Transverse colon (tissue), 4 donors: Measurements from ENCODE around the gene NDUFS3.
"Not testable (repeated sequence)": the region's sequence is repeated elsewhere in the genome, so short reads cannot be mapped to it uniquely, and the experiment has no call there.

Experiments used
- CTCF ChIP-seq, 5 experiments: fragments of 200-600 bp in 3 of 5; fragments of 450-650 bp in 2 of 5; sonication (generic) in 3 of 5; IDR thresholded peaks; 1 replicate in 2 of 5; 2 replicates in 3 of 5; pipeline ENCODE4 v1.5.1; 2016 to 2017; ENCODE audit warnings: antibody characterized with exemption in 5 of 5, inconsistent platforms in 3 of 5, mild to moderate bottlenecking in 2 of 5, moderate library complexity in 1 of 5
- EP300 ChIP-seq: sonication (generic); formaldehyde crosslinking; IDR thresholded peaks from one replicate; pipeline ENCODE4 v1.6.1; 2017; ENCODE audit warnings: antibody characterized with exemption, low read depth
- POLR2A ChIP-seq: fragments of 450-650 bp; IDR thresholded peaks from one replicate; pipeline ENCODE4 v1.6.1; 2016; ENCODE audit warnings: antibody characterized with exemption, mild to moderate bottlenecking, moderate library complexity
- POLR2AphosphoS5 ChIP-seq, 3 donors: sonication (generic); formaldehyde crosslinking; IDR thresholded peaks; one replicate each; pipeline ENCODE4 v1.6.1; 2016; ENCODE audit warnings: antibody characterized with exemption in 3 of 3

DNA sequence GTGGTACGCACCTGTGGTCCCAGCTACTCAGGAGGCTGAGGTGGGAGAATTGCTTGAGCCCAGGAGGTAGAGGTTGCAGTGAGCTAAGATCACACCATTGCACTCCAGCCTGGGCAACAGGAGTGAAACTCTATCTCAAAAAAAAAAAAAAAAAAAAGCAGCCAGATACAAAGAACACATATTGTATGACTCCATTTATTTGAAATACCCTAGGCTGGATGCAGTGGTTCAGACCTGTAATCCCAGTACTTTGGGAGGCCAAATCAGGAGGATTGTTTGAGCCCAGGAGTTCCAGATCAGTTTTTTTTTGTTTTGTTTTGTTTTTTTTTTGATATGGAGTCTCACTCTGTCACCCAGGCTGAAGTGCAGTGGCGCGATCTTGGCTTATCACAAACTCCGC lies 16.5 kb upstream of the NDUFS3 start:
- TF ChIP-seq POLR2A; CTCF (IDR thresholded peaks at IDR 0.05); POLR2AphosphoS5 (IDR thresholded peaks at IDR 0.05); EP300: not testable (repeated sequence)
